H1 (cell line): ENCODE data around the gene TP53BP1.

Experiments used
- KDM5A ChIP-seq: fragments of 200-600 bp; IDR thresholded peaks from 2 replicates; pipeline ENCODE4 v1.7.1; 2012; ENCODE audit warnings: mild to moderate bottlenecking, low read length, inconsistent platforms, mixed read lengths
- PHF8 ChIP-seq: fragments of 200-600 bp; sonication (generic); conservative IDR thresholded peaks from 2 replicates; pipeline ENCODE4 v1.7.1; 2012; ENCODE audit warnings: low read depth, mild to moderate bottlenecking, inconsistent platforms, low read length, moderate library complexity
- RNF2 ChIP-seq: fragments of 200-900, 300-1000 bp; sonication (generic); IDR thresholded peaks from 2 replicates; pipeline ENCODE4 v1.7.1; 2016; ENCODE audit warnings: borderline replicate concordance, low read depth, mild to moderate bottlenecking, antibody characterized with exemption, low read length; ENCODE audit not compliant: poor library complexity, severe bottlenecking; ENCODE audit errors: missing control alignments

GRCh38 chr15:43488790-43489189 is 4.2 kb downstream of the TP53BP1 start:
- no peak for TF ChIP-seq RNF2
- TF ChIP-seq KDM5A, result no peak
- TF ChIP-seq PHF8, result no peak
